ENCODE data around the gene URB1.

DNA sequence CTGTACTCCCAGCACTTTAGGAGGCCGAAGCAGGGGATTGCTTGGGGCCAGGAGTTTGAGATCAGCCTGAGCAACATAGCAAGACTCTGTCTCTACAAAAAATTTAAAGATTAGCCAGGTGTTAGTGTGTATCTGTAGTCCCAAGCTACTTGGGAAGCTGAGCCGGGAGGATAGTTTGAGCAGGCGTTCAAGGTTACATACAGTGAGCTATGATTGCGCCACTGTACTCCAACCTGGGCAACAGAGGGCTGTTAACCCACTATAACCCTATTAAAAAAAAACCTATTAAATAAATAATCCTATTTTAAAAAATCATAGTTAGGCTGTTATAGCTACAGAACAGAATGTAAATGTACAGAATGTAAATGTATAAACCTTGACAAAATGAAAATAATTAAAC, 116.1 kb downstream of the URB1 start:
- TF ChIP-seq GATA2 (IDR thresholded peaks at IDR 0.05; ENCODE audit: low read depth, low read length) (no peak), GATA3 (IDR thresholded peaks at IDR 0.05; ENCODE audit: low read depth, low read length) (no peak)

Data from SH-SY5Y (cell line).